Measurements from ENCODE around the gene CRADD. TPM values are rescaled to one million over a fixed set of nuclear protein-coding genes. Genes with fewer than 3 reads are reported as not detected.

Gene CRADD
- polyA plus RNA-seq, 3 donors: 12.2 to 12.4 (median 12.3) TPM

DNA sequence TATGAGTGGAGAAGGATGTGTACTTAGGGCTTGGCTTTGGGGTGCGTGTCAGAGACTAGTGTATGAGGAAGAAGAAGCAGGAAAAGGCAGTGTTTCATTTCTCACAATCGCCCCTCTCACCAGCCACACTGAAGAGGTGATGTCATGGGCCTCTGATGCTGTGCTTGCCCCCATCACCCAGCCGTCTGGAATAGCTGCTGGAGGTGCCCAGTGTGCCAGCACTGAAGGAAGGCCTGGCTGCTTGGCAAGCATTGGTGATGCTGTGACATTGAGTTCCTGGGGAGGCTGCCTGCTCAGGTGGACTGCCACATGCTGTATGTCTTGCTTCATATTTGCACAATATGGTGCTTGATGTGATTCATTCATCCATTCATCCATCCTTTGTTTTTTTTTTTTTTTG lies 56.2 kb downstream of the CRADD start:
- DNase-seq: no peak

DNA sequence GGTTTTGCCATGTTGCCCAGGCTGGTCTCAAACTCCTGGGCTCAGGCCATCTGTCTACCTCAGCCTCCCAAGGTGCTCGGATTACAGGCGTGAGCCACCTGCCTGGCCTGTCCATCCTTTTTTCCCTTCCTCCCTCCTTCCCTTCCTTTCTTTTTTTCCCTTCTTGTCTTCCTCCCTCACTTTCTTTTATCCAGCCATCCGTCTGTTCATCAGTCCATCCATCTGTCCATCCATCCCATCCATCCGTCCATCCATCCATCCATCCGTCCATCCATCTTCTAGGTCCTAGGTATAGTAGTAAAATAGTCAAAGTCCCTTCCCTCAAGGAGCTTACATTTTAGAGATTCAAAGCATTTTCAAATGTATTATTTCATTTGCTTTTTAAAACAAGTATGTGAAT lies 56.8 kb downstream of the CRADD start:
- DNase-seq: no peak

DNA sequence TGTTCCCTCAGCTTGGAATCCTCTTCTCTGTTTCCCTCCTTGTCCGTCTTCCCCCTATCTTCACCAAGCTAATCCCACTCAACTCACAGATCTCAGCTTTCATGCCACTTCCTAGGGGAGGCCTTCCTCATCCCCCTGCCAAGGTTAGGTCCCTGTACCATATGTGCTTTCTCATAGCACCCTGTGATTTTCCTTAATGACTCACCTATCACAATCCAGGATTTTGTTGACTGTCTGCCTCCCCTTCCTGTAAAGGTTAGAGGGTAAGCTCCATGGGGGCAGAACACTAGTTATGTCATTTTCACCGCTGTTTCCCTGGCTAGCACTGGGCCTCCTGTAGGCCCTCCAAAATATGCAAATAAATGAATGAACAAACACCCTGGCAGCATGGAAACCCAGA lies 57.6 kb downstream of the CRADD start:
- no peak for DNase-seq

DNA sequence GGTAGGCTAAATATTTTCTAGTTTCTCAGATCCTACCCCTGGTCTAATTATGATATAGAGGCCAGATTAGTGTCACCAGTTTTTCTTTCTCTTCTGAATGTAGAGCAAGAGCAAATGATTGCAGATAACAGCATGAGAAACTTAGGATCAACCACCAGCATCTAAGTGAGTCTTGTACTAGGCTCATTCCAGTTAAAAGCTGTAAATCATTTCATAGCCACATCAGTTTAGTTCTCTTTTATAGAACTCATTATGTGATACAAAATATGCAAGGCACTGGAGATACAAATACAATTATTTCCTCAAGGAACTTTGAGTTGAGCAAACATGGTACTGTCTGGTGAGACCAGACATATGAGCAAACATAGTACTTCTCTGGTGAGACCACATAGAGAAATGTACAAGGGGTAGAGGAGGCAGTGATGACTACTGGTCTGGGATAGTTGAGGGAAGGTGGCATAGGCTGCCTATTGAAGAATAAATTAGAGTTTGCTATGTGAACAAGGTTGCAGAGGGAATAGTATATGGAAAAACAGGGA lies 59.5 kb downstream of the CRADD start:
- DNase-seq: no peak

DNA sequence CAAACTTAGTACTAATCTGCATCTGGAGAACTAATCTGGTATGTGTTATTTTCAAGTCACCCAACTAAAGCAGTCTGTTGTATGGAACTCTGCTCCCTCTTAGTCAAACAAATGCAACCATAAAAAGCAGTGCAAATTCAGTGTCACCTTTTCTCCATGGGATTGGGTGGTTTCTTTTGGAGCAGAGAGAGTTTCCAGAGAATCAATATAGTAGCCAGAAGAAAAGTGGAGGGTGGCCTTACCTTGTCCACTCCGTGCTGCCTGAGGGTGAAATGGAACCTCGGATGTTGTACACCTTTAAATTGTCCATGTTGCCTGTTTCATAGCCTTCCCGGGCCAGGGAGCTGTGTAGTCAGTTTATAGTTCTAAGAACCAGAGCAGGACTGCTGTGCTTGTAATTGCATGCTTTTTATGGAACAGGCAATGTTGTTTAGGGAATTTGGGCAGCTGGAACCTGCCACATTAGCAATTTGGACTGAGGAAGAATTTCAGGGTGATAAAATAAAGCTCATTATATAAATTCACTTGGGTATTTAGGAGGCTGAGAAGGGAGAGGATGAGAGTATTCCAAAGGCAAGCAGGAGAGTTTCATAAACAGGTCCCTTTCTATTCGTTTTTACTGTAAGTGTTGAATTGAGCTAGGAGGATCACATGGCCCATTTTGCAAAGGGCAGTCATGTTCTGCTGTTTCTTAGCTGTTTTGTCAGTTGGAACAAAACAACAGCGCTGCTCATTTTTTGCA lies 60.5 kb downstream of the CRADD start:
- no peak for DNase-seq

DNA sequence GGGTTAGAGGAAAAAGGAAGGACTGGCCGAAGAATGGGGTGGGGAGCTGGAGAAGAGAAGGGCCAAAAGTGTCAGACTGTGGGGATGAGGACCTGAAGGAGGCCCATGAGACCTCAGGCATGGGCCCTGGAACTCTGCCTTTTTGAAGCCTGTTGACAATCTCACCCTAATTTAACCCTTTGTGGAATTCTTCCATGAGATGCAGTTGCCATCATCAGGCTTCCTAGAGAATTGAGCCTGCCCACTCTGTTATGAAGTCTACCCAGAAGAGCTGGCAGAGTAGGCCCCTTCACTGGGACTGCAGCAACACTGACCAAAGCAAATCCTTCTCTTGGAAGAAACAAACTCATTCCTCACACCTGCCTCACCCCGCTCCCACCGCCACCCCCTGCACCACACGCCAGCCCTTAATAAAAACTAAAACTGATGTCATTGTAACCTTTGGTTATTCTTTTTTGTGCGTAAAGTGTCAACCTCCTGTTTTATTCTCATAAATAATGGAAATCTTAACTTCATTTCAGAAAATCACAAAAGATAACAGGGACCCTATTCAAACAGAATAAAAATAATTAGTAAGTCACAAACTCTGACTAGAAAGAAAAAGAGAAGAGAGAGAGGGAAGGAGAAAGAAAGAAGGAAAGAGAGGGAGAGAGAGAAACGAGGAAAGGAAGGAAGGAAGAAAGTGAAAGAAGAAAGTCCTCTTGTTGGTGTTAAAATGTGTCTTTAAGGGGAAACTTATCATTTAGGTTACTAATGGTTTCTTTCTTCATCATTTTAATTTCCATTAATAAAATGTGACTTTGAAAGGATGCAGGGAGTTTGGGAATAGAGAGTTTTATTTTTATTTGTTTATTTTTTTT lies 61.3 kb downstream of the CRADD start:
- no peak for DNase-seq

DNA sequence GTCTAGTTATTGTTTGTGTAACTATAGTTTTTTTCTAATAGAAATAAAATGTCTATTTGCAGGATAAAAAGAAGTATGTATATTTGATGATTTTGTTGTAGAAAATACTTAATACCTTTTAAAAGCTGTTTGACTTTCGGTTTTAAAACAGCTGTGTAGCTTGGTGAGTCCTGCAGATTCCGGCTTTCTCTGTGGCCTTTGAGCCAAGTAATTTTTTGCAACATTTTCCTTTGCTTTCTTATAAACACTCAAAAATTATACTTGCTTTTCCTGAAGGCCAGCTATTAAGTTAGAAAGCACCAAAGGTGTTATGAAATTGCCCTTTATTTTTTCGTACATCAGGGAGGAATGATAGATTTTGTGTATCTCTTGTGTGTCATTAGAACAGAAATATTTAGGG lies 63.6 kb downstream of the CRADD start:
- DNase-seq: no peak

DNA sequence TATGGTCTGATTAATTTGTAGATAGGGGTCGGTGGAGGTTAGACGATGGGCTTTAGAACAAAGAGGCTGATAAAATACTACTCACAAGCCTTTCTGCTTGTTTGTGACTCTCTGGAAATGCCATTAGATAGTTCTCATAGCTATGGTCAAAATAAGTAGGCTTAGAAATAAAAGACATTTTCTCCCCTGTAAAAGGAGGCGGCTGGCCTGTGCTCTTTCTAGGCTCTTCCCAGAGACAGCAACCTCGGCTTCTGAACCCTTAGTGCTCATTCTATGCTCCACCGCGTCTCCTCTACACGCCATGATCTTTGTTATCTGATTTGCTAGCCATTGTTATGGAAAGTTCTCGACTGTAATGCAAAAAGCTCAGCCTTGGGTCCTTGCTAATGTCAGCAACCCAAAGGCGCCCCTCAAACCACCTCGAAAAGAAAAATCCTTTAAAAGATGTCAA lies 64.5 kb downstream of the CRADD start:
- DNase-seq: no peak

DNA sequence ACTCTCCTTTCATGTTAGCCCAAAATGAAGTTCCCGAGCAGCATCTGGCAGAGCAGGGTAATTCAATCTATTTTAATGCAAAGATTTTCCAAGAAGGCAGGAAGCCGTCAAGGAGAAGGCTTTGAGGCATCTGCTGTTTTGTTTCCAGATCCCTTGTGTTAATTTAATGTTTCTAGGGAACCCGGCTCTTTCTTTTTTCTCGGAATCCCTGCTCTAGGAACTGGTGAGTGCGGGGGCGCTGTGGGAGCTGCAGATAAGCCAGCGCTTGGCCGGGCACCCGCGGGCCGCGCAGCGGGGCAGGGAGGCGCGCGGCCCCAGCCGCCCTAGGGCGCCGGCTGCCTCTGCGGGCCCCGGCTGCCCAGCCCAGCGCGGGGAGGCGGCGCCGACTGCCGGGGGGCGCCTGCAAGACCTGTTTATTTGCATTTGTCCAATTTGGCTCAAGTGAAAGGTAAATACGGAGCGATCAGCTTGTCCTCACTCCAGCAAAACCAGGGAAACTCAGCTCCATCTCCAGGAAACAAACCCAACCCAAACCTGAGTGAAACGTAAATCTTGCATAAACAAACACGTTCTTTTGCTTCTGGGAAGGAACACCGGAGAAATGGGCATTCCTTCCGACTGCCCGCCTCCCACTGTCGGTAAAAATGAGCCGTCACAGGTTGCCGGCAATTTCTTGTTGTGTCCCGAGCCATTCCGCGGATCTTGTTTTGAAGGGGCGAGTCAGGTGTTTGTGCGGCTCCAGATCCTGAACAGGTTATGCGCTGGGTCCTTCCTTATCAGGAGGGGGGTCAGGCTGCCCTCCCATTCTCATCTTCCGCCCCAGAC lies 65.1 kb downstream of the CRADD start:
- DNase-seq: peak; percentile 75

DNA sequence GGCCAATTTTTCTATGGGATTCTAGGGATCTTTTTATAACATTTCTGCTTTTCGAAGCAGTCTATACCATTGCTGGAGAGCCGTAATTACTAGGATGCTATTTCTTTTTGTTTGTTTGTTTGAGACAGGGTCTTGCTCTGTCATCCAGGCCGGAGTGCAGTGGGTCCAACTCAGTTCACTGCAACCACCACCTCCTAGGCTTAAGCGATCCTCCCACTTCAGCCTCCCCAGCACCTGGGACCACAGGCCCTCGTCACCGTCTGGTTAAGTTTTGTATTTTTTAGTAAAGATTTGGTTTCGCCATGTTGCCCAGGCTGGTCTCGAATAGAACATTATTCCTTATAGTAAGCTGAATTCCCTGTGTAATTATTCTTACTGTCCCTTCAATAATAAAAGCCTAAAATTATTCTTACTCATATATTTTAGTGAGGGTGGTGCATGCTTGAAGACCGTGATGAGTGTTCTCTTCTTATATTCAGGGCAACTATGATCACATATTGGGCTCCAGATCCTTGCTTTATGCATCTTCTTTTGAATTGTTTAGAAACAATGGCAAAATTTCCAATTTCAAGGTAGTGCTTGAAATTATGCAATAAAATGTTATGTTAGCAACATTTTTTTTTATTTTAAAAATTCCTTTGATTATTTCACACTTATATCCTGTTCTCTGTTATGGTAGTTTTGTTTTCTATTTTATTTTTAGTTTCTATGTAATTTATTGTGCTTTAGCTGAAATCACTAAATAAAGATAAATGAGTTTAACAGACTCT lies 66.2 kb downstream of the CRADD start:
- no peak for DNase-seq

DNA sequence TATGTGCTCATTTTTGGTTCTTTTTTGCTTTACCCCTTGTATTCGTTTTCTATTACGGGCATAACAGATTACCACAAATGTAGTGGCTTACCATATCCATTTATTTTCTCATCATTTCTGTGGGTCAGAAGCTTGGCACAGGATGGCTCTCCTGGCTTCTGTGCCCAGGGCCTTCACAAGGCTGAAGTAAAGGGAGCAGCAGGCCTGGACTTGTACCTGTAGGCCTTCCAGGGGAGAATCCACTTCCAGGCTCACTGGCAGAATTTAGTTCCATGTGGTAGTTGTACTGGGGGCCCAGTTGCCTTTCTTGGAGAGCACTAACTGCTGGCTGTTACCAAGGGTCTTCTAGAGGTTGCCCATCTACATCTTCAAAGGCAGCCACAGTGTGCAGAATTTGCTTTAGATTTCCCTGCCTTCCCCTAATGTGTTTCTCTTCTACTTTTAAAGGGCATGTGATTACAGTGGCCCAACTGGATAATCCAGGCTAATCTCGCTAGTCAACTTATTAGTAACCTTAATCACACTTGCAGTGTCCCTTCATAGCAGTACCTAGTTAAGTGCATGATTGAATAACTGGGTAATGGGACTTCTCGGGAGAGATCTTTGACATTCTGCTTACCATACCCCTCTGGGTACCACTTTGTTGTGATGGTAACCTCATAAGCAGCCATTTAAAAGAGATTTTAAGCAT lies 67.0 kb downstream of the CRADD start:
- no peak for DNase-seq

DNA sequence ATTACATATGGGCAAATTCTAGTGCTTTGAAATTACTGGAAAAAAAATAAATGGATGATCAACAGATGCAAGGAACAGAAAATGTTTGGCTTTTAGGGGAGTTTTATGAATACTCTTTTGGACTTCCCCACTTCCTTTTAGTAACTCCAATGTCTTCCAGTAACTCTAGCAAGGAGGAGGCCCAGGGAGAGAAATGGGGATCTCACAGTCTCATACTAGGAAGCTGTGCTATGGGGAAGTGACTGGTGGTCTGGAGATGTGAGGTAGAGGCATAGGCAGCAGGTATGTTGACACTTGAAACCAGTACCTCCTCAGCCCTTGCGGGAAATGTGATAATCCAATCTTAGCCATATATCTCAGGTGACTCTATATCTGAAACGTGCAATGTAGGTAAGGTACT lies 68.1 kb downstream of the CRADD start:
- DNase-seq: no peak

DNA sequence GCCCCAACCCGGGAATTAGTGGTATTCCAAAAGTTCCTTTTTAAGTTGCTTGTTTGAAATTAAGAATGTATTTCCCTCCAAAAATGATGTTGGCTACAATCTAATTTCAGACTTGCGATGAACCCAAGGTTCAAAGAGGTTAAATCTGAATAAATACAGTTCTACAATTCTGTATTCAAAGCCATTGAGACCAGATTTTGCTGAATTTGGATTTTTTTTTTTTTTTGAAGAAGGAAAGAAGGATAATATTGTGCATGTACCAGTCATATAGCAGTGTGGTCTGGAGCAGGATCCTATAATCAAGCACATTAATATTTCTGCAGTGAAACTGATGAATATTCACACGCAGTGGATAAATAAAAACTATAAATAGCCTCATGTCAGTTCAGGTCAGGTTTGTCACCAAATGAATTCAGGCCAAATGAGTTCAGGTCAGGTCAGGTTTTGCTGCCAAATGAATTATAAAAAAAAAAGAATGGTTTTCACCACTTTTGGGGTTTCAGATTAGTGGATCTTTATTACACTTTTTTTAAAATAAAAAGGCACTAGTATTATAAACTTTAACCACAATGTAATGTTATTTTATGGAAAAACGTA lies 69.5 kb downstream of the CRADD start:
- no peak for DNase-seq

DNA sequence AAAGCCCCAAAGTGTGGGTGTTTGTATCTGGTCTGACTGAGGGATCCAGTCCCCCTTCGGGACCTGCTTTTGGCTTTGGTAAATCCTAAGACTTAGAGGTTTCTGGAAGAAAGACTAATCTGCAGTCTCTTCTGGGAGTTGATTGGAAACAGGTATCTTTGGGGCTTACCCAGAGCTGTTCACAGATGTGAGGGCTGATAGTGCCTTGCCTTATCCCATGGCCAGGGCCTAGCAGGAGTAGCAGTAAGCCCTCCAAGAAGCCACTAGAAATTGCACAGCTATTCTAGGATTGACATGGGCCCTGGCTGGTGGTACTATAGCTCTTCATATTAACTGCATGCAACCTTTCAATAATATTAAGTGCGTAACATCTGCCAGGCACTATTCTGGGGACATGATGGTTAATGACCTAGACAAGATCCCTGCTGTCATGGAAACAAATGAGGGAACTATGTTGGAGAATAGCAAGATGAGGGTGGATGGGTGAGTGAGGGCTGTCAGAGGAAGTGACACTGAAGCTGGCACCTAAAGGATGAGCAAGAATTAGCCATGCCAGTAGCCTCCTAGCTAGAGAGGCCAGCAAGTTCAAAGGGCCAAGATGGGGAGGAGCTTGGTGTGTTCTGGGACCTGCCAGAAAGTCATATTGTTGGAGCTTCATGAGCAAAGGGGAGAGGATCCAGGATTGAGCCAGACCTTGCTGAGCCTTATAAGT lies 71.7 kb downstream of the CRADD start:
- DNase-seq: no peak

DNA sequence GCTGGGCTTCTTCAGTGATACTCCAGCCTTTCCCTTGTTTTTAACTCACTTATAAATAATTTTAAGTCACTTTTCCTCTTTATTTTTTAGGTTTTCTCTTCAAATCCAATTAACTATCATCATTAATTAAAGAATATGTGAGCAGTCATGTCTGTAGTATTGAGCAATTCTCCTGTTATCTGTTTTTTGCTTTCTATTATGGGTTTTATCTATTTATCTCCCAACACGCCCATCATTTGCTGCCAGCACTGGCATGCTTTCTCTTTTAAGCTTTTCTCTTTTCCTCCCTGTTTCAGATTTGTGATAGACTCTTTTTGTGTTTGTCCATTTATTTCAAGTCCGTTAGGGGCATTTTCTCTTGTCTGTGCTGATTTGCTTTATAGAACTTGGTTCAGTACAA lies 72.3 kb downstream of the CRADD start:
- no peak for DNase-seq

DNA sequence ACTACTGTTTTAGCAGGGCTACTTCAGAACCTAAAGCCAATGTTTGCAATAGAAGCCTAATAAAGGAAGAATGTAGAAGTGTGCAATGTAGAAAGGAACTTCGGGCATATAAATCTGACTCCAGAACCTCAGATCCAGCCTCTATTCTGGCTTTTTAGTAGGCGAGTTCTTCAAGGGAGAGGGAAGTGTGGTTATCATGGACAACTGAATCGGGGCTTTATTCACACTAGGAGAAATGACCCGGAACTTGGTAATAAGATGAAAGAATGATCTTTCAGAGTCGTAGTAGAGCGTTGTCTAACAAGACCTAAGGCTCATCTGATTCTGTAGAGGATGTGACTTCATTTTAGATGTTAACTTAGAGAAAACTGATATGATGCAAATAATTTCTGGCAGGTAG lies 72.9 kb downstream of the CRADD start:
- no peak for DNase-seq

DNA sequence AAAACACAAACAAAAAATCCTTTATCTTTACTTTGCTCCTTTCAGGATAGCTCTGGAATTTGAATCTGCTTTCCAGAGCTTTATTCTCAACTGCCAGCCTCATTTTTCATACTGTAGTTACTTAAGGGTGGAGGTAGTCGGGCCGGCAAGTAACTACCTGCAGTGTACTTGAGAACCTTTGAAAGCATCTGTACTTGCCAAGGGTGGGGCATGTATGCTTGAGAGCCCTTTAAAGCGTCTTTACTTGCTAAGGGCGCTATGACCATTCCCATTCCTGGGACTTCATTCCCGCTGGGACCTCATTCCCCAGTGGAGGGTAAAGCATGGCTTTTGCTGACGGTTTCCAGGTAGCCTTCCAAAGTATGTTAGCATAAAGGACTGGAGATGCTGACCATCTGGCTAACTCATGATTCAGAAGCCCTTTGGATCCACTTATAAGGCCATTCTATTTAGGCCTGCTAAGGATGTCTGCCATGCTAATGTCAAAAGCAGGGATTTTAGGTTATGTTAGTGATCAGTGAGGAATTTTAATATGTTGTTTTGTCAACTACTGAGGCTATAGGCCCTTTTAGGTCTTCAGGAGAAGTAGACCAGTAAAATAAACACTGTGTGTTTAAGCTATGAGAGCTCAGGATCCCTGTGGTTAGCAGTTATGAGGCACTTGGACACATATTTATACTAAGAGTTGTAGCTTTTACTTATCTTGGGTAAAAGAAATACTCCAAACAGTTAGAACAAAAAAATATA lies 74.9 kb downstream of the CRADD start:
- no peak for DNase-seq

DNA sequence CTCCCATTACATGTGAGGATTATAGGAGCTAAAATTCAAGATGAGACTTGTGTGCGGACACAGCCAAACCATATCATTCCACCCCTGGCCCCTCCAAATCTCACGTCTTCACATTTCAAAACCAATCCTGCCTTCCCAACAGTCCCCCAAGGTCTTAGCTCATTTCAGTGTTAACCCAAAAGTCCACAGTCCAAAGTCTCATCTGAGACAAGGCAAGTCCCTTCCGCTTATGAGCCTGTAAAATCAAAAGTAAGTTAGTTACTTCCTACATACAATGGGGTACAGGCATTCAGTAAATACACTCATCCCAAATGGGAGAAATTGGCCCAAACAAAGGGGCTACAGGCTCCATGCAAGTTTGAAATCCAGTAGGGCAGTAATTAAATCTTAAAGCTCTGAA lies 76.1 kb downstream of the CRADD start:
- no peak for DNase-seq
